NCI-H2107 treated with DMSO at 0.1 percent for 48 hours (cell line): Measurements from ENCODE around the gene AEN.
"Not testable (repeated sequence)": the region's sequence is repeated elsewhere in the genome, so short reads cannot be mapped to it uniquely, and the experiment has no call there.

Source experiments
- DNase-seq: peaks from one replicate; lab custom pipeline; 2025; ENCODE audit not compliant: unreplicated experiment; lab: John Stamatoyannopoulos, UW

The AEN gene

GRCh38 chr15:88630798-88631463 lies 9.8 kb downstream of the AEN start:
- no peak for DNase-seq

DNA sequence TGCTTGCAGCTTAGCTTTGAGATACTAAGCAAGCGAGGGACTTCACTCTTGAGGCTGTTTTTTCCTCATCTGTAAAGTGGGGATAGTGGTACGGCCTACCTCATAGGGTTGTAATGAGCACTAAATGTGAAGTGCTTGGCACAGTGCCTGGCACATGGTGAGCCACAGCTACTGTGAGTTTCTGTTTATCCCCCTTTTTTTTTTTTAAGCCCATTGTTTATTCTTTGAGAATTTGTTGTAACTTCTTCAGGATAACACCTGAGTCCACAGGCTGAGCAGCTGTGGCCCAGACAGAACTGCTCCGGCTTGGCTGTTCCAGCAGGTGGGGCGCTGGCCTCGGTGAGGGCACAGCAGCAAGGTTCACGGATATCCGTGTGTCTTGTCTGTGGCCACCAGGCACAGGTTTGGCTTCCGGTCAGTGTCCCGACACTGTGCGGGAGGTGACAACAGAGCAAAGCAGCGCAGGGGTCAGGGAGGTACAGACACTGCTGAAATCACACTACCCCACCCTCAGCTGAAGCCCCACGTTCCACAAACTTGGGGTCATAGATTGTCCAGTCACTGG lies 10.4 kb downstream of the AEN start:
- DNase-seq = no peak

GRCh38 chr15:88632797-88633196 lies 11.7 kb downstream of the AEN start:
- DNase-seq = not testable (repeated sequence)

DNA sequence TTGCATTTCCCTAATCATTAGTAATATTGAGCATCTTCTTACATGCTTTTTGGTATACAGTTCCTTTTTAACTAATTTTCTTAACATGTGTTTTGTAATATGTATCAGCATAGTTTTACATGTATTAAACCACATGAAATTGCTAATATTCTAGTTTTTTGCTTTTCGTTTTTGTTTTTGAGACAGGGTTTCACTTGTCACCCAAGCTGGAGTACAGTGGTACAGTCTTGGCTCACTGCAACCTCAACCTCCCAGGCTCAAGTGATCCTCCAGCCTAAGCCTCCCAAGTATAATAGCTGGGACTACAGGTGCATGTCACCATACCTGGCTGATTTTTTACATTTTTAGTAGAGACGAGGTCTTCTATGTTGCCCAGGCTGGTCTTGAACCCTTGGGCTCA lies 13.3 kb downstream of the AEN start:
- no peak for DNase-seq

- no peak for DNase-seq
Measured at GRCh38 chr15:88635318-88635717, 14.2 kb downstream of the AEN start.

DNA sequence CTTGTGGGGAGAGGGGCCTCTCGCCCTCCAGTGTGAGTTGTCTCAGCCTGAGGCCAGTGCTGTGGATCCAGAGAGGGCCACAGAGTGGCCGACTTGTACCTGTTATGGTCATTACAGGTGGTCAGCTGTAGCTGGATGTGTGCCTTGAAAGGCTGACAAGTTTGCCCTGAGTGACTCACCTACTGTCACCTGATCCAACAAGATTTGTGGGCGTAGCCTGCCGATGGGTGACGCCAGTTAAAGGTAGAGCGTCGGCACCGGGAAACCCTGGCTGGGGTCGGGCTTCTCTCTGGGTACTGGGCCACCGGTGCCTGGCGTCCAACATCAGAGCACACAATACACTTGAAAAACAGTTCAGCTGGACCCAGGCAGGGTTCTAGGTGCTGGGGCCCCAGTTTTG lies 14.9 kb downstream of the AEN start:
- DNase-seq = no peak

GRCh38 chr15:88636654-88637053 lies 15.5 kb downstream of the AEN start:
- no peak for DNase-seq

- DNase-seq = no peak
Measured at GRCh38 chr15:88637436-88637835, 16.3 kb downstream of the AEN start.

DNA sequence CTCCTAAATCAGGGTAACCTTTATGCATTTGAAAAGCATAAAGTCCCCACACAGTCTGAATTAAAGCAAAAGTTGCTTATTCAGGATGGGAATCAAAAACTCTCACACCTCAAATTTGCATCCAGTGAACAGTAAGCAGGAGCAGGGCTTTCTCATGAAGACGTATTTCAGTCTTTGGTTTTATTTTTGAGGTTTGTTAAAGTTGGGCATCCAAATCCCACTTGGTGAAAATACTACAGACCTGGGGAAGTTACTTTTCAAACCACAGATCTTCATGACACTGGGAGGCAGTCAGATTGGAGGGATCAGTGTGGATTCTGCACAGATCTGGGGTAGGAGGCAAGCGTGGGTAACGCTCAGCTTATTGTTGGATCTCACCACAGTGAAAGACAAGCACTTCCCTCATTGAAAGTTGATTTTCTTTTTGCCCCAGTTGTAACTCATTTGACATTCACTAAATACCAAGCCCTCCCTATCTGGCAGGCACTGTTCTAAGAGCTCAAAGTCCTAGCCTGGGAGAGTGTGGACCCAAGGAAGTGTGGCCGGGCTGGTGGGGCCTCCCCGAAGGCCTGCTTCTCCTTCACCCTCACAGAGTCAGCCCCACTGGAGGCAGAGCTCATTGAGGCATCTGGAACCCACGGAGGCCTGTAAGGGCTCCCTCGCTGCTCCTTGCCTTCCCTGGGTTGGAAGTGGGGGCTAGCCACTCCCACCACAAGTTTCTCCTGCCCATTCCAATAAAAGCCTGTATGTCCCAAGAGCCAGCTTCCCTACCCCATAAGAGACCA lies 16.9 kb downstream of the AEN start:
- DNase-seq = no peak

- DNase-seq = peak; percentile 61
Measured at GRCh38 chr15:88638626-88639372, 17.7 kb downstream of the AEN start, which contains the start of gene ISG20. Gene ISG20 (plus strand): TSS chr15:88639016. CDS start chr15:88639367, 351 bp downstream.

DNA sequence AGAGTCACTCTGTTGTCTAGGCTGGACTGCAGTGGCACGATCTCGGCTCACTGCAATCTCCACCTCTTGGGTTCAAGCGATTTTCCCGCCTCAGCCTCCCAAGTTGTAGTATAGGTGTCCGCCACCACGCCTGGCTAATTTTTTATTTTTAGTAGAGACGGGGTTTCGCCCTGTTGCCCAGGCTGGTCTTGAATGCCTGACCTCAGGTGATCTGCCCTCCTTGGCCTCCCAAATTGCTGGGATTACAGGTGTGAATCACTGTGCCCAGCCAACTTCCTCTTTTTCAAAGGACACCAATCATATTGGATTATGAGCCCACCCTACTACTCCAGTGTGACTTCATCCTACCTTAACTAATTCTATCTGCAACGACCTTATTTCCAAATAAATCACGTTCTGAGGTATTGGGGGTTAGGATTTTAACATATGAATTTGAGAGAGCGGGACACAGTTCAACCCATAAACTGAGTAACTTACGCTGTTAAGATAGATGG lies 20.9 kb downstream of the AEN start:
- DNase-seq = no peak

DNA sequence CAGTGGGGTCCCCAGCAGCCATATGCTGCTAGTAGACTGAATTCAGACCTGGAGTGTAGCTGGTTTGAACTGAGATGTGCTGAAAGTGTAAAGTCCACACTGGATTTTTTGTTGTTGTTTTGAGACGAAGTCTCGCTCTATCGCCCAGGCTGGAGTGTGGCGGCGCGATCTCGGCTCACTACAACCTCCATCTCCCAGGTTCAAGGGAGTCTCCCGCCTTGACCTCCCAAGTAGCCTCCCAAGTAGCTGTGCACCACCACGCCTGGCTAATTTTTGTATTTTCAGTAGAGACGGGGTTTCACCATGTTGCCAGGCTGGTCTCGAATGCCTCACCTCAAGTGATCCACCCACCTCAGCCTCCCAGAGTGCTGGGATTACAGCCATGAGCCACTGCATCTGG lies 21.4 kb downstream of the AEN start:
- not testable (repeated sequence) for DNase-seq

DNA sequence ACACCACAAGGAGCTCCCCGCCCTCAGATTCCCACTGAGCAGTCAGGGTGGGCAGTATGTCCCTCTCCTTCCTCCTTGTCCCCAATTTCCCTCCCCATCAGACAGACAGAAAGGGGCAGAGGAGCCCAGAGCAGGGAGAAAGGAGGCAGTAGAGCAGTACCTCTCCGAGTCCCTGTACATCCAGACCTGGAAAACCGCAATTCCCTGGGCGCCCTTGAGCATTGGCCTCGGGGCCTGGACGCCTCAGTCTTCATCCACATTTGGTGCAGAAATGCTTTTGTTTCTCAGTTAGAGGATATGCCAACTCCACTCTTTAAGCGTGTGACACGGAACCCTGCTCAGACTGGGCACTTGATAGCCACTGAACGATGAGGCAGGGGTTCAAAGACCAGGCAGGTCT lies 23.6 kb downstream of the AEN start:
- no peak for DNase-seq

DNA sequence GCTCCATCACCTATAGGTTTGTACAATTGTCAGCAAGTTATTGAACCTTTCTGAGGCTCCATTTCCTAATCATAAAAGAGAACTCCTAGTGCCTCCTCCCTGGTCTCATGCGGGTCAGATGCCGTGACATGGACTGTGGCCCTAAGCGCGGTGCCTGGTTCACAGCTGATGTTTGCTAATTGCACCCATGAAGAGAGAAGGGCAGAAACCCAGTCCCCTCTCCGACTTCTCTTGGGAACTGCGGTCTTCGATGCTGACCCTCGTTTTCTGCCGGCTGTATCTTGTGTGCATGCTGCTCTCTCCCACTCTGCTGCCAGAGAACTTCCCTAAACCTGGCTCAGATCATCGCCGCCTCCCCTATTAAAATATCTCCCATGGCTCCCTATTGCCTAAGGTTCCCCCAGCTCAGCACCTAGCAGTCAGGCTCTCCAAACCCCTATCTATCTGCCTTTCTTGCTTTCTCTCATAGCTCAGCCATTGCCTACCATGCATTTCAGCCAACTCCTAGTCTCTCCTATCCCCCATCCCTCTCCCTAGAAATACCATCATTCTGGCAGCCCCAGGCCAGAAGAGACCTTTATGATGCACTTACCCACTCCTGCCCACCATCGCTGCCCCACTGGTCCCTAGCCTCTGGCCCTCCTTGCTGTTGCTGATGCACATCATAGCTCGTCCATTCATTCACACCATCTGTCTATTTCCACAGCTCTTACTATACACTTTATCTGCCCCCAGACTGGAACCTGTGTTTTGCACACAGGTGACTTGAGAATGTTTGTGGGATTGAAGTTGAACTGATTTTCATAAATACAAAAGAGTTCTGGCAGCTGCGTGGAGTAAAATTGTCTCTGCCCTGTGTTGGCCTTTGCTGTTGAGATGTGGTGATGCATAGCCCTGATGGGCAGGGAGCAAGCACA lies 24.3 kb downstream of the AEN start:
- no peak for DNase-seq

DNA sequence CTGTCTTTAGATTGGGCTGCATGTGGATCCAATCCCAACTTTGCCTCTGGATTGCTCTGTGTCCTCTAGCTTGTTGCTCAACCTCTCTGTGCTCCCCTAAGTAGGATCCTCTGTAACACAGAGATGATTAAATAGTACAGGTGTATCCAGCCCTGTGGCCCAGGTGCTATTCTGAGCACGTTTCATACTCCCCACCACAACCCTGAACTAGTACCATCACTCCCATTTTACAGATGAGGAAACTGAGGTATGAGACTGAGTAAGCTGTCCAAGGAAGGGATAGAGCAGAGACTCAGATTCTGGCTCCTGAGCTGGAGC lies 24.9 kb downstream of the AEN start:
- no peak for DNase-seq

- DNase-seq = no peak
Measured at GRCh38 chr15:88646951-88647350, 25.8 kb downstream of the AEN start.

GRCh38 chr15:88647351-88648105 lies 26.4 kb downstream of the AEN start:
- no peak for DNase-seq

GRCh38 chr15:88648357-88649214 lies 27.4 kb downstream of the AEN start:
- DNase-seq = no peak

DNA sequence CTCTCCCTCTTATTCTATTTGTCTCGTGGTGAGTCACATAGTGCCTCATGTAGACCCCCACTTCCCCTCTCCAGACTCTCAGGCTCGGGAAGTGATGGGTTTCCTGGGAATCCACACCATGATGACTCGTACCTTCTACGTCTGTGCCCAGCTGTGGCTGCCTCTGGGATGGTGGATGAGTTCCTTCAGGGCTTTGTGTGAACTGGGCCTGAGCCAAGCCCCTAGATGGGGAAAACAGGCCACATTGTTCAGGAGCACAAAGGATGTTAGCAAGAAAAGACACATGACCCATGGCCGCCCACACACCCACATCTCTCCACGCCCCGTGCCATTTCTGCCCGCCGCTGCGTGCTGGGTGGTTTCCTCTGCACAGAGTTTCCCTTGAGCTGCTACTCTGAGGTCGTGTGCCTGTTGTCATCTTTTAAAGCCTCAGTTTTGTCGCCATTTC lies 28.2 kb downstream of the AEN start:
- no peak for DNase-seq
